Activated B cell treated with CpG ODN at 0.5 μM for 24 hours (primary cell): ENCODE data around the gene SCGB1D1. TPM values are rescaled to one million over a fixed set of nuclear protein-coding genes. Genes with fewer than 3 reads are reported as not detected.
"Not testable (repeated sequence)": the region's sequence is repeated elsewhere in the genome, so short reads cannot be mapped to it uniquely, and the experiment has no call there.

Experiments used
- ATAC-seq: fragments of 200-7000 bp; cut with Tn5 transposase; one replicate; pipeline ENCODE4 v1.10.0; 2021; ENCODE audit warnings: low read depth, mild to moderate bottlenecking, moderate library complexity
- CTCF ChIA-PET: fragments of 350-600 bp; sonication (Branson Sonifier 250); formaldehyde crosslinking; loops from one replicate; lab custom pipeline; 2021; ENCODE audit warnings: antibody characterized with exemption; lab: Charles Lee
- POLR2A ChIA-PET: fragments of 350-600 bp; sonication (Branson Sonifier 250); formaldehyde crosslinking; loops from one replicate; lab custom pipeline; 2021; ENCODE audit warnings: antibody characterized with exemption; lab: Charles Lee
- DNase-seq: peaks from one replicate; pipeline ENCODE4 v3.0.0; 2022
- H3K27ac Mint-ChIP-seq: one replicate; pipeline ENCODE4 v1.8.0; 2020; ENCODE audit warnings: mixed read lengths
- H3K27me3 Mint-ChIP-seq: one replicate; pipeline ENCODE4 v1.8.0; 2021; ENCODE audit warnings: mixed read lengths
- H3K36me3 Mint-ChIP-seq: one replicate; pipeline ENCODE4 v1.8.0; 2021; ENCODE audit warnings: low read depth, mixed read lengths
- H3K4me1 Mint-ChIP-seq: one replicate; pipeline ENCODE4 v1.8.0; 2021; ENCODE audit warnings: mixed read lengths
- H3K4me3 Mint-ChIP-seq: one replicate; pipeline ENCODE4 v1.8.0; 2020; ENCODE audit warnings: mild to moderate bottlenecking, mixed read lengths
- H3K9me3 Mint-ChIP-seq: one replicate; pipeline ENCODE4 v1.8.0; 2020; ENCODE audit warnings: mixed read lengths
- intact Hi-C: fragments of 100-400 bp; cut with micrococcal nuclease; formaldehyde crosslinking; loops from one replicate; pipeline ENCODE4 v1.15.1; 2024
- total RNA-seq: library from RNA; stranded (reverse); gene quantifications from 2 replicates; pipeline ENCODE4 v1.2.3, GENCODE V29; 2022
- TF ChIP-seq, protein P1 (sequence below): fragments of 200-600 bp; IDR thresholded peaks from one replicate; pipeline ENCODE4 v1.8.0; 2022; ENCODE audit warnings: antibody characterized with exemption, mild to moderate bottlenecking

Gene SCGB1D1
- total RNA-seq, 1 donor from 2014 or later = not detected

DNA sequence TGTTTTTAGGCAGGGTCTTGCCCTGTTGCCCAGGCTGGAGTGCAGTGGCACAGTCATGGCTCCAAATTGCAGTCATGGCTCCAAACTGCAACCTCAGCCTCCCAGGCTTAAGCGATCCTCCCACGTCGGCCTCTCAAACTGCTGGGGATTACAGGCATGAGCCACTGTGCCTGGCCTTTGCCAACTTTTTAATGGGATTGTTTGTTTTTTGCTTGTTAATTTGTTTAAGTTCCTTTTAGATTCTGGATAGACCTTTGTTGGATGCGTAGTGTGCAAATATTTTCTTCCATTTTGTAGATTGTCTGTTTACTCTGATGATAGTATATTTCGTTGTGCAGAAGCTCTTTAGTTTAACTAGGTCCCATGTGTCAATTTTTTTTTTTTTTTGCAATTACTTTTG lies 10.0 kb upstream of the SCGB1D1 start:
- H3K9me3 Mint-ChIP-seq = peaks cover 4% of the 10 kb centered on the region
- ATAC-seq = no peak
- H3K4me3 Mint-ChIP-seq = no peak overlapping the region
- DNase-seq = no peak
- POLR2A ChIA-PET = no interaction called here
- H3K27me3 Mint-ChIP-seq = peaks cover 13% of the 10 kb centered on the region
- CTCF ChIA-PET = no interaction called here
- no peaks in the 10 kb centered on the region for H3K4me1 Mint-ChIP-seq
- intact Hi-C loops = no loop called here
- no peaks in the 10 kb centered on the region for H3K36me3 Mint-ChIP-seq
- TF ChIP-seq, protein P1, sequence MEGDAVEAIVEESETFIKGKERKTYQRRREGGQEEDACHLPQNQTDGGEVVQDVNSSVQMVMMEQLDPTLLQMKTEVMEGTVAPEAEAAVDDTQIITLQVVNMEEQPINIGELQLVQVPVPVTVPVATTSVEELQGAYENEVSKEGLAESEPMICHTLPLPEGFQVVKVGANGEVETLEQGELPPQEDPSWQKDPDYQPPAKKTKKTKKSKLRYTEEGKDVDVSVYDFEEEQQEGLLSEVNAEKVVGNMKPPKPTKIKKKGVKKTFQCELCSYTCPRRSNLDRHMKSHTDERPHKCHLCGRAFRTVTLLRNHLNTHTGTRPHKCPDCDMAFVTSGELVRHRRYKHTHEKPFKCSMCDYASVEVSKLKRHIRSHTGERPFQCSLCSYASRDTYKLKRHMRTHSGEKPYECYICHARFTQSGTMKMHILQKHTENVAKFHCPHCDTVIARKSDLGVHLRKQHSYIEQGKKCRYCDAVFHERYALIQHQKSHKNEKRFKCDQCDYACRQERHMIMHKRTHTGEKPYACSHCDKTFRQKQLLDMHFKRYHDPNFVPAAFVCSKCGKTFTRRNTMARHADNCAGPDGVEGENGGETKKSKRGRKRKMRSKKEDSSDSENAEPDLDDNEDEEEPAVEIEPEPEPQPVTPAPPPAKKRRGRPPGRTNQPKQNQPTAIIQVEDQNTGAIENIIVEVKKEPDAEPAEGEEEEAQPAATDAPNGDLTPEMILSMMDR = no peak
- H3K27ac Mint-ChIP-seq = no peak overlapping the region

DNA sequence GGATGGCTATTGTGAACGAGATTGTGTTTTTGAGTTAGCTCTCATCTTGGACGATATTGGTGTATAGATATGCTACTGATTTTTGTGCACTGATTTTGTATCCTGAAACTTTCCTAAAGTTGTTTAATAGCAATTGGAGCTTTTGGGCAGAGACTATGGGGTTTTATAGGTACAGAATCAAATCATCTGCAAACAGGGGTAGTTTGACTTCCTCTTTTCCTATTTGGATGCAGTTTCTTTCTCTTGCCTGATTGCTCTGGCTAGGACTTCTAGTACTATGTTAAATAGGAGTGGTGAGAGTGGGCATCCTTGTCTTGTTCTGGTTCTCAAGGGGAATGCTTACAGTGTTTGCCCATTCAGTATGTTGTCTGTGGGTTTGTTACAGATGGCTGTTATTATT lies 8.9 kb upstream of the SCGB1D1 start:
- Mint-ChIP-seq H3K36me3 (no peaks in the 10 kb centered on the region), H3K27me3 (peaks cover 19% of the 10 kb centered on the region), H3K4me3 (no peak overlapping the region), H3K4me1 (no peaks in the 10 kb centered on the region), H3K27ac (no peak overlapping the region), H3K9me3 (peaks cover 4% of the 10 kb centered on the region)
- CTCF ChIA-PET = no interaction called here
- ATAC-seq = no peak
- DNase-seq = no peak
- TF ChIP-seq, protein P1 = no peak
- POLR2A ChIA-PET = no interaction called here
- intact Hi-C loops = no loop called here

DNA sequence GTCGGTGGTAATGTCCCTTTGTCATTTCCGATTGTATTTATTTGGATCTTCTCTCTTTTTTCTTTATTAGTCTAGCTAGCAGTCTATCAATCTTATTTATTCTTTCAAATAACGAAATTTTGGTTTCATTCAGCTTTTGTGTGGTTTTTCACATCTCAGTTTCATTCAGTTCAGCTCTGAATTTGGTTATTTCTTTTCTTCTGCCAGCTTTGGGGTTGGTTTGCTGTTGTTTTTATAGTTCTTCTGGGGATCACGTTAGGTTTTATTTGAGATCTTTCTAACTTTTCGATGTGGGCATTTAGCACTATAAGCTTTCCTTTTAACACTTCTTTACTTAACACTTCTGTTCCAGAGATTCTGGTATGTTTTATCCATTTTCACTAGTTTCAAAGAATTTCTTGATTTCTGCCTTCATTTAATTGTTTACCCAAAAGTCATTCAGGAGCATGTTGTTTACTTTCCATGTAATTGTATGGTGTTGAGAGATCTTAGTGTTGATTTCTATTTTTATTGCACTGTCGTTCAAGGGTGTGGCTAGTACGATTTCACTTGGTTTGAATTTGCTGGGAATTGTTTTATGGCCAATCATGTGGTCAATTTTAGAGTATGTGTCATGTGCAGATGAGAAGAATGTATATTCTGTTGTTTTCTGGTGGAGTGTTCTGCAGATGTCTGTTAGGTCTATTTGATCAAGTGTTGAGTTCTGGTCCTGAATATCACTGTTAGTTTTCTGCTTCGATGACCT lies 7.7 kb upstream of the SCGB1D1 start:
- ChIA-PET CTCF (no interaction called here), POLR2A (interaction anchor here (0.6 kb wide), 1 partner anchor 1792 kb away, joined by 3 read pairs; no protein-coding TSS in a partner anchor)
- Mint-ChIP-seq H3K27me3 (peaks cover 21% of the 10 kb centered on the region), H3K4me3 (no peak overlapping the region), H3K9me3 (peaks cover 4% of the 10 kb centered on the region), H3K27ac (no peak overlapping the region), H3K4me1 (no peaks in the 10 kb centered on the region), H3K36me3 (no peaks in the 10 kb centered on the region)
- TF ChIP-seq, protein P1 = no peak
- intact Hi-C loops = no loop called here
- DNase-seq = no peak
- ATAC-seq = no peak

DNA sequence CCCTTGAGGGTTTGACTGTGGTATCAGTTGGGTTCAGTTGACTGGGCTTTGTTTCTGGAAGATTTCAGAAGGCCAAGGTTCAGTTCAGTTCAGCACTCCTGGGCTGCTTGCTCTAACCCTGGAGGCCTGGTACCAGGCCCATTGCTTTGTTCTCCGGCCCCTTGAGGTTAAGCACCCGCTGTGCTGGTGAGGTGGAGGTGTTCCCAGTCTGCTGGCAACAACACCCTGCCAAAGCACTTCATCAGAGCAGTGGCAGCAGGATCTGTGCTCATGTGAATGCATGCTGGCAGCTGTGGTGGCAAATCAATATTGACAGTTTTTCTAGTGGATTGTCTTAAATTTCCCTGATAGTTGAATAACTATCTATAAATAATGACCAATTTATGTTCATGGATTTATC lies 3.8 kb upstream of the SCGB1D1 start:
- ChIA-PET CTCF (no interaction called here), POLR2A (no interaction called here)
- Mint-ChIP-seq H3K9me3 (peaks cover 4% of the 10 kb centered on the region), H3K4me3 (no peak overlapping the region), H3K27me3 (peaks cover 33% of the 10 kb centered on the region), H3K27ac (no peak overlapping the region), H3K36me3 (no peaks in the 10 kb centered on the region), H3K4me1 (no peaks in the 10 kb centered on the region)
- intact Hi-C loops = no loop called here
- TF ChIP-seq, protein P1 = no peak
- no peak for ATAC-seq
- DNase-seq = no peak

DNA sequence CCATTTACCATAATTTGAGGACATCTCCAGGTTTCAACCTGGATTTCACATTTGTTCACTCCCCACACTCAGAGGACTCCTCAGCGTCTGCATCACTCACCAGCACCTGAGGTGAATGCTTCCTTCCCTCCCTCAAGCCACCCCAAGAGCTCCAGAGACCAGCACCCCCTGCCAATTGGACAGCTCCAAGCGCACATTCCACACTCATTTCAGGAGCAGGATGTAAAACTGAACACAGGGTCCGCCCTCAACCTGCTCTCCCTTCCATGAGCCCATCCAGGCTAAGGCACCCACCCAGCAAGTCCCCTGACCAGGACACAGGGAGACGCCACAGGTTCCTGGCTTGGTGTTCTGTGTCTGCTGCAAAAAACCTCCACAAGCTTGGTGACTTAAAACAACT lies 3.9 kb downstream of the SCGB1D1 start:
- H3K36me3 Mint-ChIP-seq = no peaks in the 10 kb centered on the region
- no peak overlapping the region for H3K27ac Mint-ChIP-seq
- CTCF ChIA-PET = no interaction called here
- POLR2A ChIA-PET = no interaction called here
- H3K4me1 Mint-ChIP-seq = no peaks in the 10 kb centered on the region
- no peak for ATAC-seq
- no peaks in the 10 kb centered on the region for H3K9me3 Mint-ChIP-seq
- intact Hi-C loops = no loop called here
- peaks cover 42% of the 10 kb centered on the region for H3K27me3 Mint-ChIP-seq
- DNase-seq = no peak
- TF ChIP-seq, protein P1 = no peak
- H3K4me3 Mint-ChIP-seq = no peak overlapping the region

DNA sequence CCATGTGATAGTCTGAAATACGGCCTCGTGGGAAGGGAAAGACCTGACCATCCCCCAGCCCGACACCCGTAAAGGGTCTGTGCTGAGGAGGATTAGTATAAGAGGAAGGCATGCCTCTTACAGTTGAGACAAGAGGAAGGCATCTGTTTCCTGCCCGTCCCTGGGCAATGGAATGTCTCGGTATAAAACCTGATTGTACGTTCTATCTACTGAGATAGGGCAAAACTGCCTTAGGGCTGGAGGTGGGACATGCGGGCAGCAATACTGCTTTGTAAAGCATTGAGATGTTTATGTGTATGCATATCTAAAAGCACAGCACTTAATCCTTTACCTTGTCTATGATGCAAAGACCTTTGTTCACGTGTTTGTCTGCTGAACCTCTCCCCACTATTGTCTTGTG lies 5.0 kb downstream of the SCGB1D1 start:
- DNase-seq, H3K36me3 Mint-ChIP-seq, H3K9me3 Mint-ChIP-seq, CTCF ChIA-PET, intact Hi-C loops, H3K27ac Mint-ChIP-seq, ATAC-seq, POLR2A ChIA-PET, H3K4me3 Mint-ChIP-seq, H3K4me1 Mint-ChIP-seq: not testable (repeated sequence)
- H3K27me3 Mint-ChIP-seq = peaks cover 36% of the 10 kb centered on the region
